SHP77 treated with DMSO at 0.1 percent for 48 hours (cell line): ENCODE measurements around the gene ATXN7L3B.
"Not testable (repeated sequence)": the region's sequence is repeated elsewhere in the genome, so short reads cannot be mapped to it uniquely, and the experiment has no call there.

Source experiments
- DNase-seq: peaks from one replicate; lab custom pipeline; 2025; lab: John Stamatoyannopoulos, UW

ATXN7L3B gene, protein sequence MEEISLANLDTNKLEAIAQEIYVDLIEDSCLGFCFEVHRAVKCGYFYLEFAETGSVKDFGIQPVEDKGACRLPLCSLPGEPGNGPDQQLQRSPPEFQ

DNA sequence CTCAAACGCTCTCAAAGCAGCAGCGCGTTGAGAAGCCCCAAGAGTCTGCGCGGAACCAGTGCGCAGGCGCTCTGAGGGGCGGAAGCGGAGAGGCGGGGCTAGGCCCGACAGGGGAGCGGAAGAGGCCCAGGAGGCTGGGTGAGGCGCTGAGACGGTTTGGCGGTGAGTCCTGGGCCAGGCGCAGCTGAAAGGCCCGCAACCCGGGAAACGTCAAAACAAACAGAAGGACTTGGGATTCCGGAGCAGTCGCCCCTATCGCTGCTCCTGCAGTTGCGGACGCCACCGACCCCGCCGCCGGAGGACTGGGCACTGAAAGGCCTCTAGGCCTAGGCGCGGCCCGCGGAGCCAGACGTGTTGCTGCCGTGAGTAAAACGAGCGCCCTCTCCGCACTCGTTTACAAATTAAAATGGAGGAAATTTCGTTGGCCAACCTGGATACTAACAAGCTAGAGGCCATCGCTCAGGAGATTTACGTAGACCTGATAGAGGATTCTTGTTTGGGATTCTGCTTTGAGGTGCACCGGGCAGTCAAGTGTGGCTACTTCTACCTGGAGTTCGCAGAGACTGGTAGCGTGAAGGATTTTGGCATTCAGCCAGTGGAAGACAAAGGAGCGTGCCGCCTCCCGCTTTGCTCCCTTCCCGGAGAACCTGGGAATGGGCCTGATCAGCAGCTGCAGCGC is at the start of gene ATXN7L3B:
TSS of gene ATXN7L3B (plus strand) at position 129 of the 679 bp plus-strand sequence. CDS start at position 407, 278 bp downstream.
- DNase-seq: peak; percentile 87

DNA sequence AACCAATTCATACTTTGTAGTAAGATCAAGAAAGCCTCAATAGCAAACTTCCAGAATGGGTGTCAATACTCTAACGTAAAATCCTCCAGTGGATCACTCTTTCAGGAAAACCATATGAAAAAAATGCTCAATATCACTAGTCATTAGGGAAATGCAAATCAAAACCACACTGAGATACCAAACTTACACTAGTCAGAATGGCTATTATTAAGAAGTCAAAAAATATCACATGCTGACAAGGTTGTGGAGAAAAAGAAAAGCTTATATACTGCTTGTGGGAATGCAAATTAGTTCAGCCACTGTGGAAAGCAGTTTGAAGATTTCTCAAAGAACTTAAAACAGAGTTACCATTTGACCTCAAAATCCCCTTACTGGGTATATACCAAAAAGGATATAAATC is 49.5 kb upstream of the ATXN7L3B start:
- no peak for DNase-seq

GRCh38 chr12:74489543-74489942 is 48.1 kb upstream of the ATXN7L3B start:
- no peak for DNase-seq

- DNase-seq: no peak
Measured at GRCh38 chr12:74490390-74491064, 47.1 kb upstream of the ATXN7L3B start.

DNA sequence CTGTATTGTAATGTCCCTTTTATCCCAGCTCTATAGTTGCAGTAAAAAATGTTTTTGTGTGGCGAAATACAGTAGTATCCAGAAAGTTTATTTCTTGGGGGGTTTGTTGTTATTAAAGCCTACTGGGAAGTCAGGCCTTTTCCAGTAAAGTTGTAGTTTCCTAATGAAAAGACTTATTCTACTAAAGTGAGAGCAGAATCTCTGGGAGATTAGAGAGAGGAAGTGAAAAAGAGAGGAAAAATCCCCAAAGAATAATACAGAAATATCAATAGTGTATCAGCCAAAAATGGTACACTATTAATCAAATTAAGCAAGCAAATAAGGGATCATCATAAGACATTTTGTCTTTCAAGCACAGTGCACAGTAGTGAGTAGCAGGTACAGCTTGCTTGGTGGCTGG is 46.3 kb upstream of the ATXN7L3B start:
- no peak for DNase-seq

DNA sequence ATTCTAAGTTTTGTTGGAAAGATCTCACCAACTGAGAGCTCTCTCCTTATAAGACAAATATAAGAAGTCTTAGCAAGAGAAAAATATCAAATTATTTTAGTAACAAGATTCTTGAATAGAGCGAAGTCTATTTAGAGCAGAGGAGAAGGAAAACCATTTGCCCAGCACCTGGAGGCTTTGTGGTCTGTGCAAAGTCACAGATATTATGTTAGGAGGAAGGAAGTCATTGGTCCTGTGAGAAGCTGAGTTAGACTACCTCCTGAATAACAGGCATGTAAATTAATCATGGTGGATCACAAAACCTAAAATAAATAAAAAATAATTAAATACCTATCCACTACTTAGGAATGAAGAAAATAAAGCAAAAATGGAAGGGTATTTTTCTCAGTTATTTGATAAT is 38.4 kb upstream of the ATXN7L3B start:
- DNase-seq: no peak

- not testable (repeated sequence) for DNase-seq
Measured at GRCh38 chr12:74508873-74509657, 28.6 kb upstream of the ATXN7L3B start.

GRCh38 chr12:74509886-74510285 is 27.7 kb upstream of the ATXN7L3B start:
- DNase-seq: no peak

DNA sequence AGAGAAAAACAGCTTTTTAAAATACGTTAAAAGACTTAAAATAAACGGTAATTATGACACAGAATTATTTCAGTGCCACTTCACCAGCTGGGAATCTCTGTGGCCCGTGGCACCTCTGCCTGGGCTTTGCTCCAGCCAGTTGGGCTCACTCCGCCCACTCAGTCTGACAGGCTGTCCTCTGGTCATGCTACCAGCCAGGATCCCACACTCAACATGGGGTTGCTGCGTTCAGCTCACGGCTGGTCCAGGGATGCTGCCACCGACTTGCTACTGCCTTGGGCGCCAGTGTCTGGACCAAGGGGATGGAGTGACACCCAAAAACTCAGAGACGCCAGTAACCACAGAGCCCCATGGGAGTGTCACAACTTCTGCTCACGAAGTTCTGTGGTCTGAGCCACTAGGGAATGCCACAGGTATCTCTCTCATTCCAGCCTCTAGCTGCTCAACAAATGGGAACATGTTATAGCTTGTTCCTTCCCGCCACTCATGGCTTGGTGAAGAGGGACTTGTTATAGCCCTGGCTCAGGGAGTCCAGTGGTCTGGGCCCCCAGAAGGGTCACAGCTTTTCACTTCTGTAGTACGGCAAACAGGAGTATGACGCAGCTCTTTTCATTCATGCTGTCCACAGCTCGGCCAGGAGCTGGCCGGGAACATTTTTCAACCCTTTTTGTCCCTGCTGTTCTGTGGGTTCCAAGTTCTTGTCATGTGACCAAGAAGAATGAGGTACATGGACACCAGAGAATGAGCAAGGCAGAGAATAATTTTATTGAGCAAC is 23.4 kb upstream of the ATXN7L3B start:
- DNase-seq: no peak

DNA sequence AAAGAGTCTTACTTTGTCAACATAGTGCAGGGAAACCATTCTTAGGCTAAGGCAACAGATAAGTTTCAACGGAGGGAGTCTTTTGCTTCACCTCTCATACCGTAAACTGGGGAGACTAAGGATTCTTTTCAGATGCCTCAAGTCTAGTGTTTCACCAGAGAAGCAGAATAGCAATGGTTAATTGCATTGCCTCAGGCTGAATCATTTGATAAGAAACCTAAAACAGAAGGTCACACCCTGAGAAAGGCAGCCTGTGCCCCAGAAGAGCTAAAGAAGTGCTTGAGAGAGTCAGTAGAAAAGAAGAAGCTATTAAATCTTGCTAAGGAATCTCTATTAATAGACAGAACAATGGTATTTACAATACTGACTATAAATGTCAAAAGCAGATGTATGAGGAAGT is 21.8 kb upstream of the ATXN7L3B start:
- no peak for DNase-seq

- DNase-seq: no peak
Measured at GRCh38 chr12:74526535-74526934, 11.1 kb upstream of the ATXN7L3B start.

GRCh38 chr12:74527491-74527890 is 10.1 kb upstream of the ATXN7L3B start:
- no peak for DNase-seq

- DNase-seq: no peak
Measured at GRCh38 chr12:74530676-74531075, 7.0 kb upstream of the ATXN7L3B start.

GRCh38 chr12:74535536-74535935 is 2.1 kb upstream of the ATXN7L3B start:
- DNase-seq: no peak

- DNase-seq: peak; percentile 82
Measured at GRCh38 chr12:74537126-74537706, 419 bp upstream of the ATXN7L3B start.

GRCh38 chr12:74538491-74539258 is 1.0 kb downstream of the ATXN7L3B start:
- no peak for DNase-seq

DNA sequence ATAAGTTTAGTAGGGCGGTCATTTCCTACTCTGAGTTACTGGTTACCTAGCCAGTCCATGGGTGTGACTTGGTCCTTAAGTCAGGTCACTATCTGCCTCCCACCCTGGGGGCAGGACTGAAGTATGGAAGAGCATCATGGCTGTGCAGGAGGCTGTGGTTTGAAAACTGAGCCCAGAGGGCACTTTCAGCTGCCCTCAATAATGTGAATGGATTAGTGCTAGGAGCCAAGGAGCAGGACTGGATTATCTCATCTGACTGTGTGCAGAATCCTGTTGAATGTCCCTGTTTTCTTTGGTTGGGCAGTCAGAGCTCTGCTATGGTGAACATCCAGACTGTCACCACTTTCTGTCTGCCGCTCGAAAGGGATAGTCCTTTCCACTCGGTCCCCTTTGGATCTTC is 1.6 kb downstream of the ATXN7L3B start:
- no peak for DNase-seq

DNA sequence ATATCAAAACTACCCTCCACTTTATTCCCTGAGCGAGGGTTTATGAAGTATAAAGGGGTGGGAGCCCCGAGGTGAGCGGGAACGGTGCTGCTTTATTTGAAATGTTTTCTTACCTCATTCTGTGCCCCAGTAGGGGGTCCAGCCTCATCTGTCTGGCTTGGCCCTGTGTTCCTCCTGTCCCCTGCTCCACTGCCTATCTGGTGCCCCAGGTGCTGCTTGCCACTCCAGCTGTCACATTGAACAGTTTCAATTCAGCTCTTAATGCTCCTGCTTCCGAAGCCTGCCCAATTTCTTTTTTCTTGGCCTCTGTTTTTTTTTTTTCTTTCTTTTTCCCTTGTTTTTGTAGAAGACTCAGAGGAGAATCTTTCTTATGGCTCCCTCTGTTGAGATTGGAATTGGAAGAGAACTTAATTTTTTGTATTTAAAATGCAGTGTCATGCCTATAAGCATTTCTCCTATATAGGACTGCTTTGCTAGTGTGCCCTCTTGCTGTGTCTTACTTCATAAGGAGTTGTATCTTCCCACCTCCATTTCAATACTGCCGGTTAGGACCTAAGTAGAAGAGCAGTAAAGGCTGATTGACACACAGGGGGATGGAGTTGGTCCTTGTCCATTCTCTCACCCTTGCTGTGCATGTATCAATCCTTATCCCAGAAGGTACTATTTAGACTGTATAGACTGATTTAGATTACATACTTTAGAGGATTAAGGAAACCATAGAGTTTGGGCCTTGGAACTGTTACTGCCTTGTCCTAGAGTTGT is 2.3 kb downstream of the ATXN7L3B start:
- DNase-seq: no peak

DNA sequence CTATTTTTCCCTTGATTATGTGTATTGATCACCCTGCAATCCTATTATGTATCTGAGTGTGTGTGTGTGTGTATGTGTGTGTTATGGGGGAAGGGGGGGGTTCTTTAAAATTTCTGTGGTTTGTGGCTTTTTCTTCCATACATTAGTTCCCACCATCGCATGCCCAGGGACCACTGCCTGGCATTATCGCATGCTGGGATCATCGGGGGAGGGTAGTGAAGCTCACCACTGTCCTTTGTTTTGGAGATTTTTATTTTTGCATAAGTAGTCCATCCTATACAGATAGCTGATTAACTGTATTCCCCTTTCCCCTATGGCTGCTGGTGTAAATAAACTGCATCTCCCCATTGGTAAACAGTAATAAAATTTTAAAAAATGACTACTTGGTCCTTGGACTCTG is 3.4 kb downstream of the ATXN7L3B start:
- DNase-seq: no peak

DNA sequence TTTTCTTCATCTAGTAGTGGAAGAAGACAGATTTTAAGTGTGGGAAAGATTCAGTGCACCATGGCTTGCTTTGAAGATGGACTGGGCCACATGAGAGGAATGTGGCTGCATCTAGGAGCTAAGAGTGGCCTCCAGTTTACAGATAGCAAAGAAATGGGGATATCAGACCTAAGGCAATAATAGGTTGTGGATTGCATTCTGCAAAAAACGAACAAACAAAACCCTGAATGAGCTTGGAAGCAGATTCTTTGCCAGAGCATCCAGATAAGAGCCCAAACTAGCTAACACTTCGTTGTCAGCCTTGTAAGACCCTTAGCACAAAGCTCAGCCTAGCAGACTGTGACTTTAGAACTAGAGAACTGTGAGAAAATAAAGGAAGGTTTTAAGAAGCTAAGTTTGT is 9.6 kb downstream of the ATXN7L3B start:
- no peak for DNase-seq
